Stimulated activated naive CD8-positive, alpha-beta T cell treated with anti-CD3 and anti-CD28 coated beads, Interleukin-15, amount 100 ng/mL, for 72 hours (primary cell): ENCODE measurements around the gene EIPR1.
A peak's percentile ranks its signal among the peaks of the same experiment; 100 is the strongest.
"Not testable (repeated sequence)": the region's sequence is repeated elsewhere in the genome, so short reads cannot be mapped to it uniquely, and the experiment has no call there.

ENCODE experiments used
- ATAC-seq: fragments of 150-1000 bp; cut with Tn5 transposase; 2 replicates; pipeline ENCODE4 v1.10.0; 2021; ENCODE audit warnings: mild to moderate bottlenecking, moderate library complexity
- DNase-seq, 2 donors: peaks; one replicate each; pipeline ENCODE4 v3.0.0; 2021 to 2022
- H3K27ac Mint-ChIP-seq, 2 donors: one replicate each; pipeline ENCODE4 v1.8.0; 2022; ENCODE audit warnings: mild to moderate bottlenecking in 2 of 2, mixed read lengths in 2 of 2, moderate library complexity in 2 of 2
- H3K27me3 Mint-ChIP-seq: one replicate; pipeline ENCODE4 v1.8.0; 2022; ENCODE audit warnings: mixed read lengths
- H3K4me1 Mint-ChIP-seq: one replicate; pipeline ENCODE4 v1.8.0; 2022; ENCODE audit warnings: mild to moderate bottlenecking, mixed read lengths
- H3K4me3 Mint-ChIP-seq, 2 donors: one replicate each; pipeline ENCODE4 v1.8.0; 2022; ENCODE audit warnings: mild to moderate bottlenecking in 2 of 2, mixed read lengths in 2 of 2, moderate library complexity in 1 of 2
- H3K9me3 Mint-ChIP-seq, 2 donors: one replicate each; pipeline ENCODE4 v1.8.0; 2022; ENCODE audit warnings: mixed read lengths in 2 of 2

The EIPR1 gene

GRCh38 chr2:3285901-3286645 is 91.5 kb downstream of the EIPR1 start:
- H3K27me3 Mint-ChIP-seq: no peaks in the 10 kb centered on the region
- no peak overlapping the region for H3K4me3 Mint-ChIP-seq
- H3K4me1 Mint-ChIP-seq: peaks cover 13% of the 10 kb centered on the region
- DNase-seq (no peak), ATAC-seq (no peak)
- H3K27ac Mint-ChIP-seq: peak overlapping the region in 1 of 2 donors; percentile 10
- H3K9me3 Mint-ChIP-seq: peaks cover 6 to 13% of the 10 kb centered on the region in 2 donors

GRCh38 chr2:3284657-3285630 is 92.7 kb downstream of the EIPR1 start:
- peaks cover 13% of the 10 kb centered on the region for H3K4me1 Mint-ChIP-seq
- DNase-seq: no peak
- peak overlapping the region in 1 of 2 donors; percentile 91 for H3K27ac Mint-ChIP-seq
- H3K4me3 Mint-ChIP-seq: no peak overlapping the region
- no peaks in the 10 kb centered on the region for H3K27me3 Mint-ChIP-seq
- no peak for ATAC-seq
- H3K9me3 Mint-ChIP-seq: peaks cover 3 to 13% of the 10 kb centered on the region in 2 donors

GRCh38 chr2:3283876-3284656 is 93.6 kb downstream of the EIPR1 start:
- peaks cover 18% of the 10 kb centered on the region for H3K4me1 Mint-ChIP-seq
- peak overlapping the region in 1 of 2 donors; percentile 91 for H3K27ac Mint-ChIP-seq
- not testable (repeated sequence) for H3K27me3 Mint-ChIP-seq, DNase-seq, ATAC-seq, H3K4me3 Mint-ChIP-seq
- peaks cover 0 to 13% of the 10 kb centered on the region in 2 donors for H3K9me3 Mint-ChIP-seq

- Mint-ChIP-seq H3K4me3 (no peak overlapping the region), H3K4me1 (peaks cover 27% of the 10 kb centered on the region), H3K9me3 (peaks cover 0 to 19% of the 10 kb centered on the region in 2 donors), H3K27me3 (no peaks in the 10 kb centered on the region), H3K27ac (no peak overlapping the region)
- no peak for DNase-seq
- ATAC-seq: no peak
Measured at GRCh38 chr2:3283206-3283605, 94.4 kb downstream of the EIPR1 start.

GRCh38 chr2:3282056-3282998 is 95.3 kb downstream of the EIPR1 start:
- peaks cover 28% of the 10 kb centered on the region for H3K4me1 Mint-ChIP-seq
- H3K4me3 Mint-ChIP-seq: no peak overlapping the region
- ATAC-seq (no peak), DNase-seq (no peak)
- peak overlapping the region in 1 of 2 donors; percentile 15 for H3K27ac Mint-ChIP-seq
- peaks cover 0 to 21% of the 10 kb centered on the region in 2 donors for H3K9me3 Mint-ChIP-seq
- H3K27me3 Mint-ChIP-seq: no peaks in the 10 kb centered on the region

GRCh38 chr2:3280683-3281520 is 96.7 kb downstream of the EIPR1 start:
- peak overlapping the region; percentile 13 to 68 for H3K27ac Mint-ChIP-seq
- ATAC-seq (no peak), DNase-seq (no peak)
- H3K4me3 Mint-ChIP-seq: no peak overlapping the region
- no peaks in the 10 kb centered on the region for H3K27me3 Mint-ChIP-seq
- peaks cover 21% of the 10 kb centered on the region for H3K4me1 Mint-ChIP-seq
- peaks cover 0 to 26% of the 10 kb centered on the region in 2 donors for H3K9me3 Mint-ChIP-seq

- no peak for ATAC-seq
- Mint-ChIP-seq H3K27me3 (no peaks in the 10 kb centered on the region), H3K4me1 (peaks cover 21% of the 10 kb centered on the region)
Measured at GRCh38 chr2:3280197-3280596, 97.4 kb downstream of the EIPR1 start.

GRCh38 chr2:3279236-3279960 is 98.2 kb downstream of the EIPR1 start:
- no peaks in the 10 kb centered on the region for H3K27me3 Mint-ChIP-seq
- H3K9me3 Mint-ChIP-seq: peaks cover 0 to 40% of the 10 kb centered on the region in 2 donors
- peak overlapping the region in 1 of 2 donors; percentile 72 for H3K27ac Mint-ChIP-seq
- peaks cover 16% of the 10 kb centered on the region for H3K4me1 Mint-ChIP-seq
- ATAC-seq (no peak), DNase-seq (no peak)
- no peak overlapping the region for H3K4me3 Mint-ChIP-seq

More at GRCh38 chr2:3280197-3280596, 97.4 kb downstream of the EIPR1 start:
- no peak for DNase-seq
- no peak overlapping the region for H3K27ac Mint-ChIP-seq
- H3K4me3 Mint-ChIP-seq: no peak overlapping the region
- peaks cover 0 to 32% of the 10 kb centered on the region in 2 donors for H3K9me3 Mint-ChIP-seq

- no peak for DNase-seq
- Mint-ChIP-seq H3K9me3 (peaks cover 6 to 47% of the 10 kb centered on the region in 2 donors), H3K4me1 (peaks cover 15% of the 10 kb centered on the region), H3K4me3 (no peak overlapping the region), H3K27me3 (no peaks in the 10 kb centered on the region), H3K27ac (peak overlapping the region; percentile 72 to 85)
- ATAC-seq: peak; percentile 69
Measured at GRCh38 chr2:3278521-3279218, 98.9 kb downstream of the EIPR1 start.

GRCh38 chr2:3277748-3278520 is 99.7 kb downstream of the EIPR1 start:
- H3K4me3 Mint-ChIP-seq: no peak overlapping the region
- DNase-seq: no peak
- peak overlapping the region; percentile 72 to 85 for H3K27ac Mint-ChIP-seq
- no peaks in the 10 kb centered on the region for H3K27me3 Mint-ChIP-seq
- H3K9me3 Mint-ChIP-seq: peaks cover 10 to 50% of the 10 kb centered on the region in 2 donors
- H3K4me1 Mint-ChIP-seq: peaks cover 15% of the 10 kb centered on the region
- ATAC-seq: peak; percentile 32

- H3K9me3 Mint-ChIP-seq: peaks cover 17 to 50% of the 10 kb centered on the region in 2 donors
- no peaks in the 10 kb centered on the region for H3K27me3 Mint-ChIP-seq
- no peak overlapping the region for H3K4me3 Mint-ChIP-seq
- peak overlapping the region in 1 of 2 donors; percentile 67 for H3K27ac Mint-ChIP-seq
- DNase-seq: no peak
- H3K4me1 Mint-ChIP-seq: peaks cover 15% of the 10 kb centered on the region
- ATAC-seq: no peak
Measured at GRCh38 chr2:3277050-3277747, 100.4 kb downstream of the EIPR1 start.
